GM12891 (cell line): ENCODE data around the gene COL6A6.
"Not testable (repeated sequence)": the region's sequence is repeated elsewhere in the genome, so short reads cannot be mapped to it uniquely, and the experiment has no call there.

ENCODE experiments used
- DNase-seq: peaks from one replicate; pipeline ENCODE4 v3.0.0; 2011; ENCODE audit warnings: low spot score; ENCODE audit not compliant: insufficient read length
- FAIRE-seq: peaks from 2 replicates; lab custom pipeline; 2011; peaks lifted over from hg19 to GRCh38; lab: Jason Lieb, UNC
- PAX5 ChIP-seq: IDR thresholded peaks from 2 replicates; pipeline ENCODE4 v1.6.1; 2011; ENCODE audit warnings: low read length, moderate library complexity, mild to moderate bottlenecking; ENCODE audit not compliant: insufficient read depth, severe bottlenecking
- POLR2A ChIP-seq: IDR thresholded peaks from 2 replicates; pipeline ENCODE4 v1.6.1; 2011; ENCODE audit warnings: low read depth, low read length, control low read depth
- POLR2AphosphoS5 ChIP-seq: IDR thresholded peaks from 2 replicates; pipeline ENCODE4 v1.6.1; 2011; ENCODE audit warnings: low read depth, low read length, control low read depth
- POU2F2 ChIP-seq: IDR thresholded peaks from 2 replicates; pipeline ENCODE4 v1.6.1; 2011; ENCODE audit warnings: low read depth, mild to moderate bottlenecking, control low read depth, low read length, moderate library complexity
- SPI1 ChIP-seq: IDR thresholded peaks from 2 replicates; pipeline ENCODE4 v1.6.1; 2011; ENCODE audit warnings: low read depth, low read length, control low read depth
- TAF1 ChIP-seq: IDR thresholded peaks from 2 replicates; pipeline ENCODE4 v1.6.1; 2011; ENCODE audit warnings: low read depth, low read length, control low read depth

COL6A6 gene

GRCh38 chr3:130528120-130528519 is 11.1 kb downstream of the COL6A6 start:
- FAIRE-seq: no peak
- TF ChIP-seq POLR2AphosphoS5: no peak
- DNase-seq: no peak

- no peak for FAIRE-seq
- no peak for DNase-seq
- TF ChIP-seq PAX5 (no peak), POU2F2 (no peak), POLR2AphosphoS5 (no peak), TAF1 (no peak), POLR2A (no peak), SPI1 (no peak)
Observed at GRCh38 chr3:130529486-130530215, 12.7 kb downstream of the COL6A6 start.

GRCh38 chr3:130533247-130533646 is 16.3 kb downstream of the COL6A6 start:
- FAIRE-seq (no peak), DNase-seq (no peak)
- no peak for TF ChIP-seq TAF1
- no peak for TF ChIP-seq POLR2A
- no peak for TF ChIP-seq POLR2AphosphoS5
- TF ChIP-seq PAX5: no peak
- no peak for TF ChIP-seq SPI1
- TF ChIP-seq POU2F2: no peak

GRCh38 chr3:130537673-130538304 is 20.8 kb downstream of the COL6A6 start:
- TF ChIP-seq SPI1: no peak
- TF ChIP-seq POU2F2: no peak
- no peak for TF ChIP-seq POLR2A
- TF ChIP-seq PAX5: no peak
- no peak for TF ChIP-seq POLR2AphosphoS5
- no peak for TF ChIP-seq TAF1
- FAIRE-seq (no peak), DNase-seq (no peak)

GRCh38 chr3:130539005-130539404 is 22.0 kb downstream of the COL6A6 start:
- TF ChIP-seq POLR2A (no peak), SPI1 (no peak), TAF1 (no peak), POU2F2 (no peak), POLR2AphosphoS5 (no peak), PAX5 (no peak)
- DNase-seq: peak; percentile 15
- FAIRE-seq: peak; percentile 23

GRCh38 chr3:130543322-130543721 is 26.3 kb downstream of the COL6A6 start:
- TF ChIP-seq SPI1 (0 out of 2 replicates have a peak, but pooled peaks have one; percentile 14), POLR2A (no peak)
- FAIRE-seq: no peak
- no peak for DNase-seq

- no peak for FAIRE-seq
- no peak for DNase-seq
- no peak for TF ChIP-seq POLR2AphosphoS5
- TF ChIP-seq SPI1: no peak
- no peak for TF ChIP-seq POLR2A
- TF ChIP-seq PAX5: no peak
- TF ChIP-seq TAF1: no peak
Observed at GRCh38 chr3:130546920-130547679, 30.1 kb downstream of the COL6A6 start.

GRCh38 chr3:130547680-130548065 is 30.7 kb downstream of the COL6A6 start:
- DNase-seq, FAIRE-seq: not testable (repeated sequence)

- DNase-seq: no peak
- TF ChIP-seq TAF1 (no peak), POLR2AphosphoS5 (no peak), PAX5 (no peak), POLR2A (no peak), POU2F2 (no peak), SPI1 (no peak)
- no peak for FAIRE-seq
Observed at GRCh38 chr3:130548356-130548755, 31.4 kb downstream of the COL6A6 start.

- TF ChIP-seq POLR2AphosphoS5 (no peak), POLR2A (no peak), SPI1 (no peak), PAX5 (no peak), POU2F2 (no peak), TAF1 (no peak)
- FAIRE-seq (no peak), DNase-seq (no peak)
Observed at GRCh38 chr3:130557336-130558035, 40.5 kb downstream of the COL6A6 start.
